Cardiac fibroblast (primary cell): Measurements from ENCODE around the gene BSPH1.

ENCODE experiments used
- DNase-seq, 2 donors: peaks; one replicate each; pipeline versions ENCODE4 v3.0.0 to v3.0.0-alpha.2; 2010; ENCODE audit warnings: low read depth in 2 of 2
- H3K4me3 ChIP-seq, 2 donors: replicated peaks in 1 of 2; 1 replicate in 1 of 2; 2 replicates in 1 of 2; pipeline ENCODE4 v1.5.1; 2011; ENCODE audit warnings: low read depth in 2 of 2, low read length in 2 of 2, mild to moderate bottlenecking in 2 of 2, moderate library complexity in 1 of 2
- TF ChIP-seq, protein P1 (sequence below): IDR thresholded peaks from one replicate; pipeline ENCODE4 v1.5.1; 2011; ENCODE audit warnings: low read depth, mild to moderate bottlenecking, low read length, inconsistent platforms

Gene BSPH1, protein sequence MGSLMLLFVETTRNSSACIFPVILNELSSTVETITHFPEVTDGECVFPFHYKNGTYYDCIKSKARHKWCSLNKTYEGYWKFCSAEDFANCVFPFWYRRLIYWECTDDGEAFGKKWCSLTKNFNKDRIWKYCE

DNA sequence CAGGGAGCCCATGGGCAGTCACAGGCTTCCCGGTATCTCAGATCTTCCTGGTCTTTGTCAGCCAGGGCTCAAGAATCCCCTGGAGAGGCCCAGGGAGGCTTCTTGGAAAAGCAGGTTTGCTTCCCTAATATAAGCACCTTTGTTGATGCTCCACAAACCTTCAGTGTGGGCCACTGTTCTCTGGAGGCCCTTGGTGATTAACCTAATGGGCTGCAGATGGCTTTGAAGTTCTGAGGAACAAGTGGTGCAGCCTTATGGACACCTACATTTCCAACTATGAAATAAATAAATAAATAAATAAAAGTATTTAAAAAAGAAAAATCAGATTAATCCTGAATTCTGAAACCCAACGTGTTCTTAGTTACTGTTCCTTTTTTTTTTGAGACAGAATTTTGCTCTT lies at the start of gene BSPH1:
Gene BSPH1 (minus strand): TSS at position 101 of the 400 bp plus-strand sequence. CDS start 89 bp downstream, at position 12.
- TF ChIP-seq, protein P1, sequence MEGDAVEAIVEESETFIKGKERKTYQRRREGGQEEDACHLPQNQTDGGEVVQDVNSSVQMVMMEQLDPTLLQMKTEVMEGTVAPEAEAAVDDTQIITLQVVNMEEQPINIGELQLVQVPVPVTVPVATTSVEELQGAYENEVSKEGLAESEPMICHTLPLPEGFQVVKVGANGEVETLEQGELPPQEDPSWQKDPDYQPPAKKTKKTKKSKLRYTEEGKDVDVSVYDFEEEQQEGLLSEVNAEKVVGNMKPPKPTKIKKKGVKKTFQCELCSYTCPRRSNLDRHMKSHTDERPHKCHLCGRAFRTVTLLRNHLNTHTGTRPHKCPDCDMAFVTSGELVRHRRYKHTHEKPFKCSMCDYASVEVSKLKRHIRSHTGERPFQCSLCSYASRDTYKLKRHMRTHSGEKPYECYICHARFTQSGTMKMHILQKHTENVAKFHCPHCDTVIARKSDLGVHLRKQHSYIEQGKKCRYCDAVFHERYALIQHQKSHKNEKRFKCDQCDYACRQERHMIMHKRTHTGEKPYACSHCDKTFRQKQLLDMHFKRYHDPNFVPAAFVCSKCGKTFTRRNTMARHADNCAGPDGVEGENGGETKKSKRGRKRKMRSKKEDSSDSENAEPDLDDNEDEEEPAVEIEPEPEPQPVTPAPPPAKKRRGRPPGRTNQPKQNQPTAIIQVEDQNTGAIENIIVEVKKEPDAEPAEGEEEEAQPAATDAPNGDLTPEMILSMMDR = no peak

DNA sequence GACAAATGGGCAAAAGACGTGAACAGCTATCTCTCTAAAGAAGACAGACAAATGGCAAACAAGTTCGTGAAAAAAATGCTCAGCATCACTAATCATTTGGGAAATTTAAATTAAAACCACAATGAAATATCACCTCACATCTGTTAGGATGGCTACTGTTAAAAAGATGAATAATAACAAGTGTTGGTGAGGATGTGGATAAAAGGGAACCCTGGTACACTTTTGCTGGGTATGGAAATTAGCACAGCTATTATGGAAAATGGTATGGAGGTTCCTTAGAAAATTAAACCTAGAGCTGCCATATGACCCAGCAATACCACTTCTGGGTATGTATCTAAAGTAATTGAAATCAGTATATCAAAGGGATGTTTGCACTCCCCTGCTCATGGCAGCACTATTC lies 44.8 kb upstream of the BSPH1 start:
- TF ChIP-seq, protein P1 = no peak
- DNase-seq = no peak

More for the DNA sequence above, at the start of gene BSPH1:
- DNase-seq = no peak
- H3K4me3 ChIP-seq = no peak within 1 kb of the TSS

DNA sequence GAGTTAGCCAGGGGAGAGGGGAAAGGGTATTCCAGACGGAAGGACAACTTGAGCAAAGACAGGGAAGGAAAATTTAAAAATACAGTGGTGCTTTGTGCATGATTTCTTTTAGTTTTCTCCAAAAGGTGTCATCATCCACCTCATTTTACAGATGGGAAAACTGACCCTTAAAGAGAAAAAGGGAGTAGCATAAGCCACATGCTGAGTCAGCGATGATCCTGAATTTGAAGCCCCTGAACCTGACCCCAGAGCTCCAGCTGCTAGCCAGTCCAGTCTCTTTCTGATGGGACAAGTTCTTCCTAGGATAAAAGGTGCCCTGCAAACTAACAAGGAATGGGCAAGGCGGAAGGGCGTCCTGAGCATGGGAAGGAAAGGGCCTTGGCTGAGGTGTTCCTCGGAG lies 41.6 kb upstream of the BSPH1 start:
- no peak for DNase-seq
- TF ChIP-seq, protein P1 = no peak
- no peak overlapping the region for H3K4me3 ChIP-seq

More for the DNA sequence above, 44.8 kb upstream of the BSPH1 start:
- H3K4me3 ChIP-seq = no peak overlapping the region

GRCh38 chr19:48030073-48030472 lies 38.1 kb upstream of the BSPH1 start:
- TF ChIP-seq, protein P1 = no peak
- DNase-seq = no peak
- H3K4me3 ChIP-seq = no peak overlapping the region

DNA sequence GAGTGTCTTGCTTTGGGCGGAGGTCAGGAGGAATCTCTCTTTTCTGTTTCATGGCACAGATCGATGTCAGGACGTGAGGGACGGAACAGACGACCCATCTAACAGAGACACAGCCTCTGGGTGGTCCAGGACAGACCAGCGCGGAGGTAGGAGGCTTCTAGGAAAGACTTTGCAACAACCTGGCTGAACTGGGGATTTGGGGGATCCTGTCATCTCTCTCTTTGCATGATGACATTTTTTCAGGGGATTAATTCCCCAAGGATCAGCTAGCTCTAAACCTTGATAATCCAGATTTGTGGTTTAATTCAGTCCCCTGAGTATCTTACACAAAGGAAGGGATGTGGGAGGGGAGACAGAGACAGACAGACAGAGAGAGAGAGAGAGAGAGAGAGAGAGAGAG lies 37.5 kb upstream of the BSPH1 start:
- TF ChIP-seq, protein P1 = no peak
- no peak for DNase-seq
- no peak overlapping the region for H3K4me3 ChIP-seq

GRCh38 chr19:48025480-48025879 lies 33.5 kb upstream of the BSPH1 start:
- H3K4me3 ChIP-seq = no peak overlapping the region
- TF ChIP-seq, protein P1 = no peak
- DNase-seq = no peak

DNA sequence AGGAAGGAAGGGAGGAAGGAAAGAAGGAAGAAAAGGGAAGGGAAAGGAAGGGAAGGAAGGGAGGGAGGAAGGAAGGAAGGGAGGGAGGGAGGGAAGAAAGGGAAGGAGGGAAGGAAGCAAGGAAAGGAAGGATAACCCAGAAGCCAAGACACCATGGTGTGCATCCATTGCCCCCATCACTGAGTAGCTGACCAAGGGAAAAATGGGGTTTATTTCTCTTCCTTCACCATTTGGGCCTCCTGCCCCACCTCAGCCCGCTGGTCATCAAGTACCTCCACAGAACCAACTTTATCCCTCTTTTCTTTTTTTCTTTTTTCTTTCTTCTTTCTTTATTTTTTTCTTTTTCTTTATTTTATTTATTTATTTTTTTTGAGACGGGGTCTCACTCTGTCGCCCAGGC lies 31.5 kb upstream of the BSPH1 start:
- DNase-seq = no peak
- no peak overlapping the region for H3K4me3 ChIP-seq
- TF ChIP-seq, protein P1 = no peak
